GM12878 (cell line): Measurements from ENCODE around the gene NIN. TPM values are rescaled to one million over a fixed set of nuclear protein-coding genes. Genes with fewer than 3 reads are reported as not detected.

ENCODE experiments used
- ATAC-seq: fragments of 200-7000 bp; cut with Tn5 transposase; 3 replicates; pipeline ENCODE4 v1.9.1; 2020; ENCODE audit warnings: mild to moderate bottlenecking, moderate library complexity
- BruUV-seq: library from RNA; stranded (reverse); fragments of 400-500 nt; replicated peaks from 2 replicates; lab custom pipeline; 2021; lab: Mats Ljungman, UMichigan
- CTCF ChIA-PET: fragments of 300-600 bp; sonication (Branson Sonifier 250); formaldehyde crosslinking; extraction: SDS; loops from one replicate; lab custom pipeline; 2021; ENCODE audit warnings: inconsistent platforms; lab: Yijun Ruan, JAX
- POLR2A ChIA-PET: fragments of 350-600 bp; formaldehyde crosslinking; extraction: SDS; loops from one replicate; lab custom pipeline; 2021; ENCODE audit warnings: inconsistent platforms; lab: Charles Lee
- RAD21 ChIA-PET: fragments of 300-600 bp; sonication (Branson Sonifier 250); formaldehyde crosslinking; loops from one replicate; lab custom pipeline; 2023; ENCODE audit warnings: antibody characterized with exemption; ENCODE audit not compliant: unreplicated experiment; lab: Charles Lee
- SMC1A ChIA-PET: fragments of 300-600 bp; sonication (Branson Sonifier 250); formaldehyde crosslinking; loops from one replicate; lab custom pipeline; 2023; ENCODE audit not compliant: unreplicated experiment, uncharacterized antibody; lab: Charles Lee
- DNase-seq: peaks from one replicate; pipeline ENCODE4 v3.0.0-alpha.2; 2011; ENCODE audit warnings: low read depth, low spot score
- FAIRE-seq: peaks from 3 replicates; lab custom pipeline; 2011; peaks lifted over from hg19 to GRCh38; lab: Jason Lieb, UNC
- H2AFZ ChIP-seq: 2 replicates; pipeline ENCODE4 v1.6.0; 2011; ENCODE audit warnings: low read depth, low read length, control low read depth; ENCODE audit not compliant: control insufficient read depth
- H3K27ac ChIP-seq: 2 replicates; pipeline ENCODE4 v1.5.1; 2011; ENCODE audit warnings: control low read depth; ENCODE audit not compliant: control insufficient read depth, insufficient read depth
- H3K27me3 ChIP-seq, 2 experiments: replicated peaks in 1 of 2; 2 replicates each; pipeline versions ENCODE4 v1.6.0 to v1.6.1; 2011; ENCODE audit warnings: low read length in 1 of 2; ENCODE audit not compliant: control insufficient read depth in 2 of 2, insufficient read depth in 2 of 2
- H3K36me3 ChIP-seq, 2 experiments: 2 replicates each; pipeline ENCODE4 v1.5.1; 2011; ENCODE audit warnings: low read length in 1 of 2; ENCODE audit not compliant: control insufficient read depth in 2 of 2, insufficient read depth in 2 of 2
- H3K4me1 ChIP-seq: 2 replicates; pipeline ENCODE4 v1.6.1; 2011; ENCODE audit warnings: mild to moderate bottlenecking, low read length, moderate library complexity, mixed read lengths; ENCODE audit not compliant: control insufficient read depth, insufficient read depth
- H3K4me2 ChIP-seq: 2 replicates; pipeline ENCODE4 v1.6.0; 2011; ENCODE audit warnings: control low read depth; ENCODE audit not compliant: control insufficient read depth, insufficient read depth
- H3K4me3 ChIP-seq: fragments of 200-600 bp; sonication (generic); 2 replicates; pipeline ENCODE4 v1.5.1; 2016
- H3K79me2 ChIP-seq: 2 replicates; pipeline ENCODE4 v1.6.0; 2011; ENCODE audit warnings: low read length; ENCODE audit not compliant: control insufficient read depth, insufficient read depth
- H3K9ac ChIP-seq: 2 replicates; pipeline ENCODE4 v1.8.0; 2011; ENCODE audit warnings: low read length, control low read depth, mixed read lengths; ENCODE audit not compliant: control insufficient read depth, insufficient read depth
- H3K9me3 ChIP-seq: replicated peaks from 3 replicates; pipeline ENCODE4 v1.5.1; 2011; ENCODE audit warnings: mild to moderate bottlenecking, low read length; ENCODE audit not compliant: control insufficient read depth, insufficient read depth
- H4K20me1 ChIP-seq: 2 replicates; pipeline ENCODE4 v1.6.0; 2011; ENCODE audit not compliant: control insufficient read depth, insufficient read depth
- BCL11A ChIP-seq: IDR thresholded peaks from 2 replicates; pipeline ENCODE4 v1.6.1; 2011; ENCODE audit warnings: low read depth, low read length
- ELK1 ChIP-seq: IDR thresholded peaks from 2 replicates; pipeline ENCODE4 v1.6.1; 2012; ENCODE audit warnings: low read depth, low read length, improper control_type of control experiment
- TCF3 ChIP-seq: IDR thresholded peaks from 2 replicates; pipeline ENCODE4 v1.6.1; 2012; ENCODE audit warnings: low read depth, mild to moderate bottlenecking, low read length, borderline replicate concordance; ENCODE audit not compliant: insufficient read depth
- YY1 ChIP-seq: IDR thresholded peaks from 2 replicates; pipeline ENCODE4 v1.6.1; 2011; ENCODE audit warnings: low read depth, mild to moderate bottlenecking, low read length
- ZNF24 ChIP-seq: fragments of 450-650 bp; IDR thresholded peaks from 2 replicates; pipeline ENCODE4 v1.6.1; 2017; ENCODE audit warnings: antibody characterized with exemption, mild to moderate bottlenecking
- WGBS: methylation state at CpG from one replicate; pipeline ENCODE4 v1.1.6; 2016; ENCODE audit warnings: low lambda C conversion rate; ENCODE audit not compliant: insufficient replicate concordance, insufficient coverage; ENCODE audit errors: missing lambda C conversion rate; 5-methylcytosine and 5-hydroxymethylcytosine counted together
- in situ Hi-C: fragments of 300-500 bp; cut with MboI; formaldehyde crosslinking; loops from 9 replicates; pipeline ENCODE4 v1.14.3; 2018; ENCODE audit warnings: mixed read lengths
- intact Hi-C: fragments of 100-400 bp; cut with micrococcal nuclease; formaldehyde crosslinking; loops from one replicate; pipeline ENCODE4 v1.14.2; 2022; ENCODE audit not compliant: unreplicated experiment
- polyA plus RNA-seq, 11 experiments: library from polyadenylated mRNA; depleted of rRNA in 4 of 11; unstranded in 6 of 11; stranded (reverse) in 5 of 11; fragments of >200 nt; fragmentation: Nextera tagmentation in 4 of 11; fragmentation: Illumina TruSeq in 1 of 11; extraction: Ambion mirVana in 4 of 11; extraction: Trizol in 1 of 11; gene quantifications; 1 replicate in 1 of 11; 2 replicates in 10 of 11; pipeline versions ENCODE4 v1.2.1 to v1.2.3, GENCODE V29; 2011 to 2016; ENCODE audit warnings: inconsistent platforms in 2 of 11, missing spikeins in 2 of 11, low read depth in 1 of 11
- total RNA-seq, 4 experiments: library from RNA; depleted of rRNA in 3 of 4; stranded (reverse); fragments of >200 nt in 3 of 4; fragmentation: Illumina TruSeq in 1 of 4; extraction: Trizol in 1 of 4; gene quantifications; 2 replicates each; pipeline versions ENCODE4 v1.2.1 to v1.2.3, GENCODE V29; 2013 to 2021
- TF ChIP-seq, protein P1 (sequence below): IDR thresholded peaks from 2 replicates; pipeline ENCODE4 v1.6.1; 2012; ENCODE audit warnings: low read length, inconsistent platforms
- TF ChIP-seq, protein P2 (sequence below): IDR thresholded peaks from 2 replicates; pipeline ENCODE4 v1.6.1; 2012; ENCODE audit warnings: low read depth, low read length, improper control_type of control experiment
- TF ChIP-seq, protein P3 (sequence below): fragments of 450-650 bp; formaldehyde crosslinking; IDR thresholded peaks from 2 replicates; pipeline ENCODE4 v1.5.0; 2022; ENCODE audit warnings: mild to moderate bottlenecking, missing genetic modification characterization

Gene NIN
- total and polyA plus RNA-seq, 10 of the 15 experiments (the other 5 are each of a cell fraction or from before 2014, with no cell fraction given), result 16.2 to 135 (median 70.3) TPM

DNA sequence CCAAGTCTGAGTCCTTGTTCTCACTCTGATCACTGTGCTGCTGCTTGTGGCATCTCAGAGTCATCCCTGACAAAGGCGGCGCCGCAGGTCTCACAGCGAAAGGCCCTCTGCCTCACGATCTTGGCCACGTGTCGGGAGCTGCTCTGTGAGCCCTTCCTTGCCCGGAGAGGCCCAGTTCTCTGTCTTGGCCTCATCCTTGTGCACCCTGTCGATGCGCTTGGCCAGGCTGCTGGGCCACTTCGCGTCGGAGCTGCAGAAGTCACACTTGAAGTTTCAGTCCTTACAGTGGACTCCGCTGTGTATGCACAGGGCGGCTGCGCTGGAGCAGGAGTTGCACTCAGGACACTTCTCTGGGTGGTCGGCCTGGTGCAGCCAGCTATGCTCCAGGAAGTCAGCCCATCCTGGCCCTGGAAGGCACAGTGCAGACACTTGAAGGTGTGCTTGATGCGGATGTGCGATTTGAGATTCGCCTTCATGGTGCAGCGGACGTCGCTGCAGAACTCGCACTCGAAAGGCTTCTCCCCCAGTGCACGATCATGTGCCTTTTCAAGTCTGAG lies 126.4 kb downstream of the NIN start (continued):
- no peak for TF ChIP-seq BCL11A
- TF ChIP-seq ELK1, result no peak
- no peak for TF ChIP-seq ZNF24
- TF ChIP-seq, protein P1, sequence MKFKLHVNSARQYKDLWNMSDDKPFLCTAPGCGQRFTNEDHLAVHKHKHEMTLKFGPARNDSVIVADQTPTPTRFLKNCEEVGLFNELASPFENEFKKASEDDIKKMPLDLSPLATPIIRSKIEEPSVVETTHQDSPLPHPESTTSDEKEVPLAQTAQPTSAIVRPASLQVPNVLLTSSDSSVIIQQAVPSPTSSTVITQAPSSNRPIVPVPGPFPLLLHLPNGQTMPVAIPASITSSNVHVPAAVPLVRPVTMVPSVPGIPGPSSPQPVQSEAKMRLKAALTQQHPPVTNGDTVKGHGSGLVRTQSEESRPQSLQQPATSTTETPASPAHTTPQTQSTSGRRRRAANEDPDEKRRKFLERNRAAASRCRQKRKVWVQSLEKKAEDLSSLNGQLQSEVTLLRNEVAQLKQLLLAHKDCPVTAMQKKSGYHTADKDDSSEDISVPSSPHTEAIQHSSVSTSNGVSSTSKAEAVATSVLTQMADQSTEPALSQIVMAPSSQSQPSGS, result no peak

GRCh38 chr14:50697659-50698290 lies 133.2 kb downstream of the NIN start:
- no peak overlapping the region for H3K9ac ChIP-seq
- no peaks in the 10 kb centered on the region for H3K36me3 ChIP-seq
- ChIA-PET CTCF (interaction anchor here (1.6 kb wide), 1 partner anchor 155 kb away, joined by 3 read pairs; no protein-coding TSS in a partner anchor), RAD21 (interaction anchor here (0.5 kb wide), 1 partner anchor 1125 kb away, joined by 4 read pairs; no protein-coding TSS in a partner anchor), POLR2A (interaction anchor here (0.9 kb wide), 1 partner anchor 19 kb away, joined by 4 read pairs; no protein-coding TSS in a partner anchor)
- intact Hi-C loops, result no loop called here
- no peaks in the 10 kb centered on the region for H3K27me3 ChIP-seq
- H3K4me3 ChIP-seq, result no peak overlapping the region
- ATAC-seq, result no peak
- H3K4me2 ChIP-seq, result no peak overlapping the region
- in situ Hi-C loops, result no loop called here
- TF ChIP-seq TCF3 (no peak), ZNF24 (no peak), YY1 (no peak)
- TF ChIP-seq, protein P2, sequence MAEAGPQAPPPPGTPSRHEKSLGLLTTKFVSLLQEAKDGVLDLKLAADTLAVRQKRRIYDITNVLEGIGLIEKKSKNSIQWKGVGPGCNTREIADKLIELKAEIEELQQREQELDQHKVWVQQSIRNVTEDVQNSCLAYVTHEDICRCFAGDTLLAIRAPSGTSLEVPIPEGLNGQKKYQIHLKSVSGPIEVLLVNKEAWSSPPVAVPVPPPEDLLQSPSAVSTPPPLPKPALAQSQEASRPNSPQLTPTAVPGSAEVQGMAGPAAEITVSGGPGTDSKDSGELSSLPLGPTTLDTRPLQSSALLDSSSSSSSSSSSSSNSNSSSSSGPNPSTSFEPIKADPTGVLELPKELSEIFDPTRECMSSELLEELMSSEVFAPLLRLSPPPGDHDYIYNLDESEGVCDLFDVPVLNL, result no peak
- TF ChIP-seq, protein P3, sequence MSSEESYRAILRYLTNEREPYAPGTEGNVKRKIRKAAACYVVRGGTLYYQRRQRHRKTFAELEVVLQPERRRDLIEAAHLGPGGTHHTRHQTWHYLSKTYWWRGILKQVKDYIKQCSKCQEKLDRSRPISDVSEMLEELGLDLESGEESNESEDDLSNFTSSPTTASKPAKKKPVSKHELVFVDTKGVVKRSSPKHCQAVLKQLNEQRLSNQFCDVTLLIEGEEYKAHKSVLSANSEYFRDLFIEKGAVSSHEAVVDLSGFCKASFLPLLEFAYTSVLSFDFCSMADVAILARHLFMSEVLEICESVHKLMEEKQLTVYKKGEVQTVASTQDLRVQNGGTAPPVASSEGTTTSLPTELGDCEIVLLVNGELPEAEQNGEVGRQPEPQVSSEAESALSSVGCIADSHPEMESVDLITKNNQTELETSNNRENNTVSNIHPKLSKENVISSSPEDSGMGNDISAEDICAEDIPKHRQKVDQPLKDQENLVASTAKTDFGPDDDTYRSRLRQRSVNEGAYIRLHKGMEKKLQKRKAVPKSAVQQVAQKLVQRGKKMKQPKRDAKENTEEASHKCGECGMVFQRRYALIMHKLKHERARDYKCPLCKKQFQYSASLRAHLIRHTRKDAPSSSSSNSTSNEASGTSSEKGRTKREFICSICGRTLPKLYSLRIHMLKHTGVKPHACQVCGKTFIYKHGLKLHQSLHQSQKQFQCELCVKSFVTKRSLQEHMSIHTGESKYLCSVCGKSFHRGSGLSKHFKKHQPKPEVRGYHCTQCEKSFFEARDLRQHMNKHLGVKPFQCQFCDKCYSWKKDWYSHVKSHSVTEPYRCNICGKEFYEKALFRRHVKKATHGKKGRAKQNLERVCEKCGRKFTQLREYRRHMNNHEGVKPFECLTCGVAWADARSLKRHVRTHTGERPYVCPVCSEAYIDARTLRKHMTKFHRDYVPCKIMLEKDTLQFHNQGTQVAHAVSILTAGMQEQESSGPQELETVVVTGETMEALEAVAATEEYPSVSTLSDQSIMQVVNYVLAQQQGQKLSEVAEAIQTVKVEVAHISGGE (CRISPR knock-in tag), result no peak
- TF ChIP-seq, all 136 proteins: peak for 0
- H2AFZ ChIP-seq, result no peak overlapping the region
- SMC1A ChIA-PET, result interaction anchor here (0.9 kb wide), 2 partner anchors 9 to 43 kb away, joined by 3 read pairs; no protein-coding TSS in a partner anchor
- DNase-seq, result no peak
- FAIRE-seq, result peak; percentile 13
- no peak overlapping the region for H3K27ac ChIP-seq
- peaks cover 18% of the 10 kb centered on the region for H3K9me3 ChIP-seq
- no peaks in the 10 kb centered on the region; the same call in 1 of the 2 replicates for H3K4me1 ChIP-seq
- 62% methylated on average over 4 of the region's 4 CpGs for WGBS
- no TSS peak for BruUV-seq
- no peaks in the 10 kb centered on the region for H4K20me1 ChIP-seq
- no peaks in the 10 kb centered on the region for H3K79me2 ChIP-seq
